AML-193 (cell line): Measurements from ENCODE around the gene RBPMS2.
A peak's percentile ranks its signal among the peaks of the same experiment; 100 is the strongest.

Source experiments
- DNase-seq, 2 experiments: peaks; one replicate each; lab custom pipeline; 2025; lab: John Stamatoyannopoulos, UW

Gene RBPMS2

DNA sequence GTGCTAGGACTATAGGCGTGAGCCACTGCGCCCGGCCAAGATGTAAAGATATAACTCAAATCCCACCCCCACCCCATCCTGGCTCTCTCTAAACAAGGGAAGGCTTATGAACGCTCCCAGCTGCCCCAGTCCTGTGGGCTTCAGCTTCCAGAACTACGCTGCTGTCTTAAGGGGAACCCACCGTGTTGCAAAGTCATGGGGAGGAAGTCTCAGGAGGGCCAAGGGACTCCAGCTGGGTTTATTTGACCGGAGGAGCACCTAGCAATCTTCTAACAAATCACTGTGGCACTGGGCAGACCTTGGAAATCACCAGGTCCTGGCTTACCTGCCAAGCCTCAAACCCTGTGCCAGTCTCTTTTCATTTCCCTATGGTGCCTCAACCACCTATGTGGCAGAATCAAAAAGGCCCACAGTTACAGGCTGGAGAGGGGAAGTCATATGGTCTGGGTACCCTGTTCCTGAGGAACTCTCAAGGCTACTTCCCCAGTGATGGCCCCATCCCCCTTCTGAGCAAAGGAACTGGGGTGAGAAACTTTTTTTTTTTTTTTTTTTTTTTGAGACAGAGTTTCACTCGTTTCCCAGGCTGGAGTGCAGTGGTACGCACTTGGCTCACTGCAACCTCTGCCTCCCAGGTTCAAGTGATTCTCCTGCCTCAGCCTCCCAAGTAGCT, 83.4 kb downstream of the RBPMS2 start:
- peak; percentile 33 to 58 for DNase-seq

DNA sequence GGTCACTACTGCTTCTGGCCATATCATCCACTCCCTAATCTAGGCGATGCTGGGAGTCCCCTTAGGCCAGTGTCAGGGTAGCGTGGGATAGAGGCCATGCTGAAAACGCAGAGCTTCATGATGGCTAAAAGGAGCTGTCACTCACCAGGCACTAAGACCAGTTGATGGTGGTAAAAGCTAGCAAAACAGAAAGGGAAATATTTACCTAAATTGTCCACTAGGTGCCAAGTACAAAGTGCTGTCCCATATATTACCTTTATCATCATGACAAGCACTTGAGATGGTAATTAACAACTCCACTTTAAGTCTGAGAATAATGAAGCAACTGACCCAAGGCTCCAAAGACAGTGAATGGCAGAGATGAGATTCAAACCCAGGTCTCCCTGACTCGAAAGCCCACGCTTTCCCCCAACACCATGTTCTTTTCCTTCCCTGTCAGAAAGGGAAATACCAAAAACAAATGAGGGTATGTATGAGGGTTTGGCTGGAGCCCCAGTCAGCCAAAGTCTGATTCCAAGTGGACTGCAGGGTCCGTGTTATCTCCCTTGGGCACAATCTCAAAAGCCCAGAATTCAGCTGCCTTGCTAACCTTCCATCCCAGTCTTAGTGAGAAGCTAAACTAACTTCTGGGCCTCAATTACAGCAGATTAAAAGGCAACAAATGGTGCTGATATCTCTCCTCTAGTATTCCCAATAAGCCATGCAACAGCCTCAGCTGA, 84.7 kb downstream of the RBPMS2 start:
- no peak for DNase-seq

DNA sequence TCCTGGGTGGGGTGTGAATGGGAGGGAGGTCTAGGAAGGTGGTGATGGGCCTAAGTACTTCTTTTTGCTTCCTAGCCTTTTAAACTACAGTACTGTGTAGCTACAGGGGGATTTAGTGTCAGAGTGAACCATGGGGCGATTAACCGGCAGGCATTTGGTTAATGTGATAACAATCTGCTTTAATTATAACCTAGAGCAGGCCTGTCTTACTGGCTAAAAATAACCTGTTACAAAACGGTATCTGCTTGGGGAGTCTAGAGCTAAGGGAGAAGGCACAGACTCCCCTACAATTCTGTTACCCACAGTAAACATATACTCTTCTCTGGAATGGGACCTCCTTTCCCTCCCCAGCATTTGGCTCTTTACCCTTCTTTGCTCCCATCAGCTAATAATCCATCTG, 85.4 kb downstream of the RBPMS2 start:
- no peak for DNase-seq
